Endothelial cell of umbilical vein (primary cell): ENCODE data around the gene EFNA2. TPM values are rescaled to one million over a fixed set of nuclear protein-coding genes. Genes with fewer than 3 reads are reported as not detected.

Source experiments
- BruUV-seq: library from RNA; stranded (reverse); fragments of 400-500 nt; replicated peaks from 2 replicates; lab custom pipeline; 2021; lab: Mats Ljungman, UMichigan
- CTCF ChIA-PET: fragments of 300-600, 350-600 bp; sonication (Branson Sonifier 250); formaldehyde crosslinking; loops from one replicate; lab custom pipeline; 2021; ENCODE audit warnings: antibody characterized with exemption, inconsistent platforms; lab: Charles Lee
- POLR2A ChIA-PET: fragments of 300-600, 350-600 bp; sonication (Branson Sonifier 250); formaldehyde crosslinking; loops from one replicate; lab custom pipeline; 2021; ENCODE audit warnings: antibody characterized with exemption, inconsistent platforms; lab: Charles Lee
- DNase-seq: peaks from one replicate; pipeline ENCODE4 v3.0.0-alpha.2; 2011; ENCODE audit warnings: low read depth, low spot score
- FAIRE-seq: peaks from 2 replicates; lab custom pipeline; 2011; peaks lifted over from hg19 to GRCh38; lab: Jason Lieb, UNC
- H2AFZ ChIP-seq: 2 replicates; pipeline ENCODE4 v1.6.0; 2012; ENCODE audit warnings: low read depth, low read length, control low read depth, inconsistent platforms
- H3K27ac ChIP-seq: 2 replicates; pipeline ENCODE4 v1.5.1; 2011; ENCODE audit warnings: low read depth, mild to moderate bottlenecking, control low read depth, low read length, moderate library complexity; ENCODE audit not compliant: insufficient read depth
- H3K27me3 ChIP-seq, 2 experiments: 2 replicates each; pipeline versions ENCODE4 v1.6.0 to v1.6.1; 2011; ENCODE audit warnings: low read length in 2 of 2, mixed read lengths in 1 of 2; ENCODE audit not compliant: control insufficient read depth in 2 of 2, insufficient read depth in 2 of 2
- H3K36me3 ChIP-seq, 2 experiments: 2 replicates in 1 of 2; 3 replicates in 1 of 2; pipeline ENCODE4 v1.5.1; 2011; ENCODE audit warnings: low read length in 2 of 2, mild to moderate bottlenecking in 1 of 2, moderate library complexity in 1 of 2; ENCODE audit not compliant: control insufficient read depth in 2 of 2, insufficient read depth in 2 of 2; ENCODE audit errors: extremely low read depth in 1 of 2
- H3K4me1 ChIP-seq: 3 replicates; pipeline ENCODE4 v1.5.1; 2011; ENCODE audit warnings: mild to moderate bottlenecking, low read length; ENCODE audit not compliant: control insufficient read depth, insufficient read depth; ENCODE audit errors: extremely low read depth
- H3K4me2 ChIP-seq: 2 replicates; pipeline ENCODE4 v1.6.1; 2011; ENCODE audit warnings: low read length, control low read depth, mixed read lengths; ENCODE audit not compliant: insufficient read depth
- H3K4me3 ChIP-seq, 3 experiments: fragments of 200-600 bp in 1 of 3; sonication (generic), shearing (Covaris generic) in 1 of 3; replicated peaks in 1 of 3; 2 replicates each; pipeline ENCODE4 v1.5.1; 2011 to 2016; ENCODE audit warnings: control low read depth in 3 of 3, low read length in 3 of 3, mild to moderate bottlenecking in 2 of 3, inconsistent platforms in 1 of 3, low read depth in 1 of 3, moderate library complexity in 1 of 3; ENCODE audit not compliant: insufficient read depth in 1 of 3
- H3K79me2 ChIP-seq: 2 replicates; pipeline ENCODE4 v1.6.0; 2012; ENCODE audit warnings: low read length, inconsistent platforms; ENCODE audit not compliant: control insufficient read depth, insufficient read depth
- H3K9ac ChIP-seq: replicated peaks from 2 replicates; pipeline ENCODE3; 2011; ENCODE audit warnings: low read length, control low read depth; ENCODE audit not compliant: insufficient read depth; ENCODE audit errors: extremely low read depth
- H3K9me1 ChIP-seq: replicated peaks from 3 replicates; pipeline ENCODE4 v1.6.0; 2011; ENCODE audit warnings: mild to moderate bottlenecking, low read length; ENCODE audit not compliant: control insufficient read depth, insufficient read depth; ENCODE audit errors: extremely low read depth
- H3K9me3 ChIP-seq: replicated peaks from 2 replicates; pipeline ENCODE4 v1.5.1; 2012; ENCODE audit warnings: low read length, inconsistent platforms; ENCODE audit not compliant: control insufficient read depth, insufficient read depth
- H4K20me1 ChIP-seq: replicated peaks from 2 replicates; pipeline ENCODE3; 2011; ENCODE audit warnings: mild to moderate bottlenecking, low read length; ENCODE audit not compliant: control insufficient read depth, insufficient read depth; ENCODE audit errors: extremely low read depth
- CTCF ChIP-seq, 2 donors: IDR thresholded peaks; 1 replicate in 1 of 2; 2 replicates in 1 of 2; pipeline ENCODE4 v1.5.1; 2011; ENCODE audit warnings: low read length in 2 of 2, mild to moderate bottlenecking in 2 of 2, moderate library complexity in 2 of 2, control low read depth in 1 of 2, inconsistent platforms in 1 of 2, low read depth in 1 of 2; ENCODE audit not compliant: insufficient read depth in 1 of 2; ENCODE audit errors: extremely low read depth in 1 of 2
- EZH2 ChIP-seq: IDR thresholded peaks from 2 replicates; pipeline ENCODE4 v1.6.1; 2012; ENCODE audit warnings: borderline replicate concordance, low read depth, mild to moderate bottlenecking, moderate library complexity, low read length, inconsistent platforms; ENCODE audit not compliant: severe bottlenecking
- FOS ChIP-seq: IDR thresholded peaks from 2 replicates; pipeline ENCODE4 v1.6.1; 2011; ENCODE audit warnings: mild to moderate bottlenecking, low read length, moderate library complexity, borderline replicate concordance; ENCODE audit not compliant: insufficient read depth
- GATA2 ChIP-seq: IDR thresholded peaks from 2 replicates; pipeline ENCODE4 v1.7.0; 2011; ENCODE audit warnings: low read depth, mild to moderate bottlenecking, moderate library complexity, mixed read lengths, low read length; ENCODE audit not compliant: insufficient read length, insufficient read depth
- JUN ChIP-seq: IDR thresholded peaks from 2 replicates; pipeline ENCODE4 v1.6.1; 2011; ENCODE audit warnings: borderline replicate concordance, low read depth; ENCODE audit not compliant: insufficient read length, insufficient read depth
- MAX ChIP-seq: IDR thresholded peaks from 2 replicates; pipeline ENCODE4 v1.6.1; 2011; ENCODE audit not compliant: insufficient read depth, insufficient read length
- MYC ChIP-seq: IDR thresholded peaks from one replicate; pipeline ENCODE4 v1.6.1; 2011; ENCODE audit warnings: mild to moderate bottlenecking, low read depth, low read length
- POLR2A ChIP-seq: IDR thresholded peaks from 2 replicates; pipeline ENCODE4 v1.6.1; 2012; ENCODE audit warnings: low read depth, mild to moderate bottlenecking, control low read depth, low read length
- POLR2AphosphoS5 ChIP-seq: IDR thresholded peaks from 2 replicates; pipeline ENCODE4 v1.6.1; 2012; ENCODE audit warnings: low read depth, mild to moderate bottlenecking, control low read depth, low read length, moderate library complexity; ENCODE audit not compliant: insufficient read depth
- dilution Hi-C: fragments of 300-500 bp; cut with MboI; formaldehyde crosslinking; loops from one replicate; pipeline ENCODE4 v1.15.0; 2019; ENCODE audit warnings: low sequenced_read_pairs; ENCODE audit not compliant: extremely low pct_ligation_motif_present
- intact Hi-C: fragments of 100-400 bp; cut with micrococcal nuclease; formaldehyde crosslinking; loops from one replicate; pipeline ENCODE4 v1.10.0; 2022
- polyA plus RNA-seq, 4 experiments: library from polyadenylated mRNA; depleted of rRNA in 3 of 4; stranded (reverse) in 3 of 4; unstranded in 1 of 4; fragments of >200 nt; gene quantifications; 2 replicates each; pipeline versions ENCODE4 v1.2.1 to v1.2.3, GENCODE V29; 2011 to 2012; ENCODE audit warnings: missing spikeins in 1 of 4
- total RNA-seq: library from RNA; stranded (reverse); gene quantifications from 2 replicates; pipeline ENCODE4 v1.2.3, GENCODE V29; 2021

Gene EFNA2
- total and polyA plus RNA-seq, 2 donors (not counting 3 experiments of a cell fraction or from before 2014, with no cell fraction given): 0.52 to 1.1 TPM

- no TSS peak for BruUV-seq
- Histone ChIP-seq H3K36me3 (no peaks in the 10 kb centered on the region), H3K79me2 (no peaks in the 10 kb centered on the region), H3K9me3 (no peaks in the 10 kb centered on the region), H3K9me1 (no peaks in the 10 kb centered on the region), H4K20me1 (no peaks in the 10 kb centered on the region), H3K4me2 (no peak overlapping the region), H3K27ac (no peak overlapping the region), H2AFZ (no peak overlapping the region), H3K4me1 (peaks cover 4% of the 10 kb centered on the region), H3K4me3 (no peak overlapping the region), H3K9ac (no peak overlapping the region), H3K27me3 (peaks cover 0 to 1% of the 10 kb centered on the region in 2 experiments)
- TF ChIP-seq EZH2: no peak
- no peak for TF ChIP-seq CTCF (IDR thresholded peaks at IDR 0.05; ENCODE audit: extremely low read depth in 1 of 2, insufficient read depth in 1 of 2, low read depth in 1 of 2, low read length in 2 of 2)
- no peak for TF ChIP-seq GATA2
- TF ChIP-seq MAX: no peak
- no peak for TF ChIP-seq FOS
- no peak for TF ChIP-seq POLR2A
- no peak for TF ChIP-seq MYC
- TF ChIP-seq JUN: no peak
- no peak for TF ChIP-seq POLR2AphosphoS5
- DNase-seq (no peak), FAIRE-seq (no peak)
- ChIA-PET POLR2A (no interaction called here), CTCF (interaction anchor here (0.6 to 1.2 kb wide), 3 partner anchors 24 to 391 kb away, joined by 3 to 4 read pairs (median 3); no protein-coding TSS in a partner anchor)
- intact Hi-C loops: no loop called here
- dilution Hi-C loops: no loop called here
Observed at GRCh38 chr19:1291761-1292418, 6.2 kb downstream of the EFNA2 start.
